WTC11 (cell line): ENCODE measurements around the gene OGDHL. TPM values are rescaled to one million over a fixed set of nuclear protein-coding genes. Genes with fewer than 3 reads are reported as not detected.

Experiments used
- ATAC-seq: fragments of 200-7000 bp; cut with Tn5 transposase; 2 replicates; pipeline ENCODE4 v1.10.0; 2021; ENCODE audit warnings: mild to moderate bottlenecking, moderate library complexity
- CTCF ChIA-PET: fragments of 300-600 bp; sonication (Branson Sonifier 250); formaldehyde crosslinking; loops from one replicate; lab custom pipeline; 2021; ENCODE audit warnings: antibody characterized with exemption; lab: Charles Lee
- POLR2A ChIA-PET: fragments of 350-600 bp; sonication (Branson Sonifier 250); formaldehyde crosslinking; loops from one replicate; lab custom pipeline; 2021; ENCODE audit warnings: antibody characterized with exemption; lab: Charles Lee
- DNase-seq: peaks from one replicate; pipeline ENCODE4 v3.0.0; 2021; ENCODE audit warnings: low spot score
- H3K27ac Mint-ChIP-seq: 2 replicates; pipeline ENCODE4 v1.8.0; 2021; ENCODE audit warnings: mixed read lengths
- H3K27me3 Mint-ChIP-seq: 2 replicates; pipeline ENCODE4 v1.8.0; 2021; ENCODE audit warnings: low read depth, mild to moderate bottlenecking, moderate library complexity, mixed read lengths
- H3K36me3 Mint-ChIP-seq: 2 replicates; pipeline ENCODE4 v1.8.0; 2021; ENCODE audit warnings: mixed read lengths
- H3K4me1 Mint-ChIP-seq: 2 replicates; pipeline ENCODE4 v1.8.0; 2022; ENCODE audit warnings: mixed read lengths
- H3K4me3 Mint-ChIP-seq: 2 replicates; pipeline ENCODE4 v1.8.0; 2021; ENCODE audit warnings: mild to moderate bottlenecking, moderate library complexity, mixed read lengths
- H3K9me3 Mint-ChIP-seq: 2 replicates; pipeline ENCODE4 v1.8.0; 2021; ENCODE audit warnings: mixed read lengths
- ATF1 ChIP-seq: sonication (generic); formaldehyde crosslinking; IDR thresholded peaks from 2 replicates; pipeline ENCODE4 v1.8.1; 2023; ENCODE audit warnings: mild to moderate bottlenecking, moderate library complexity, missing genetic modification reagents
- CBFB ChIP-seq: sonication (generic); formaldehyde crosslinking; IDR thresholded peaks from 2 replicates; pipeline ENCODE4 v1.8.1; 2022; ENCODE audit warnings: mild to moderate bottlenecking, low read depth, missing genetic modification reagents
- CREB1 ChIP-seq: sonication (generic); formaldehyde crosslinking; IDR thresholded peaks from 2 replicates; pipeline ENCODE4 v1.8.0; 2023; ENCODE audit warnings: mild to moderate bottlenecking, missing genetic modification reagents
- ETV6 ChIP-seq: sonication (generic); formaldehyde crosslinking; IDR thresholded peaks from 2 replicates; pipeline ENCODE4 v1.8.1; 2022; ENCODE audit warnings: mild to moderate bottlenecking, missing genetic modification reagents
- FOXP1 ChIP-seq: sonication (generic); formaldehyde crosslinking; IDR thresholded peaks from 2 replicates; pipeline ENCODE4 v1.8.0; 2022; ENCODE audit warnings: missing genetic modification reagents, mild to moderate bottlenecking, moderate library complexity, borderline replicate concordance
- GABPB1 ChIP-seq: sonication (generic); formaldehyde crosslinking; IDR thresholded peaks from 2 replicates; pipeline ENCODE4 v1.8.1; 2023; ENCODE audit warnings: mild to moderate bottlenecking, missing genetic modification reagents
- HMGA2 ChIP-seq: fragments of 250-450 bp; sonication (Bioruptor Pico); IDR thresholded peaks from 2 replicates; pipeline ENCODE4 v1.4.0; 2021; ENCODE audit warnings: mild to moderate bottlenecking, moderate library complexity
- IRF2 ChIP-seq: sonication (generic); formaldehyde crosslinking; IDR thresholded peaks from 2 replicates; pipeline ENCODE4 v1.8.0; 2022; ENCODE audit warnings: low read depth, missing genetic modification reagents, borderline replicate concordance
- MYBL2 ChIP-seq: sonication (generic); formaldehyde crosslinking; IDR thresholded peaks from 2 replicates; pipeline ENCODE4 v1.8.1; 2023; ENCODE audit warnings: mild to moderate bottlenecking, moderate library complexity, missing genetic modification reagents
- NFATC4 ChIP-seq: fragments of 250-450 bp; sonication (Bioruptor Pico); IDR thresholded peaks from 2 replicates; pipeline ENCODE4 v1.9.0; 2021; ENCODE audit warnings: mild to moderate bottlenecking
- NR2C2 ChIP-seq: sonication (generic); formaldehyde crosslinking; IDR thresholded peaks from 2 replicates; pipeline ENCODE4 v1.8.0; 2022; ENCODE audit warnings: mild to moderate bottlenecking, missing genetic modification reagents
- NR3C1 ChIP-seq: sonication (generic); formaldehyde crosslinking; conservative IDR thresholded peaks from 2 replicates; pipeline ENCODE4 v1.8.1; 2023; ENCODE audit warnings: low read depth, mild to moderate bottlenecking, missing genetic modification reagents
- PRRX2 ChIP-seq: fragments of 250-450 bp; sonication (Bioruptor Pico); IDR thresholded peaks from 2 replicates; pipeline ENCODE4 v1.8.0; 2021; ENCODE audit warnings: mild to moderate bottlenecking
- SOX15 ChIP-seq: fragments of 250-450 bp; sonication (Bioruptor Pico); IDR thresholded peaks from 2 replicates; pipeline ENCODE4 v1.9.0; 2021; ENCODE audit warnings: mild to moderate bottlenecking
- TCF7 ChIP-seq: sonication (generic); formaldehyde crosslinking; IDR thresholded peaks from 2 replicates; pipeline ENCODE4 v1.8.0; 2022; ENCODE audit warnings: mild to moderate bottlenecking, low read depth, missing genetic modification reagents, moderate library complexity
- TEAD1 ChIP-seq: sonication (generic); formaldehyde crosslinking; IDR thresholded peaks from 2 replicates; pipeline ENCODE4 v1.8.0; 2022; ENCODE audit warnings: mild to moderate bottlenecking, missing genetic modification reagents
- TP53 ChIP-seq: sonication (generic); formaldehyde crosslinking; IDR thresholded peaks from 2 replicates; pipeline ENCODE4 v1.8.1; 2023; ENCODE audit warnings: mild to moderate bottlenecking, missing genetic modification reagents
- ZNF232 ChIP-seq: sonication (generic); formaldehyde crosslinking; IDR thresholded peaks from 2 replicates; pipeline ENCODE4 v1.8.0; 2022; ENCODE audit warnings: mild to moderate bottlenecking, missing genetic modification reagents
- ZNF317 ChIP-seq: sonication (generic); formaldehyde crosslinking; IDR thresholded peaks from 2 replicates; pipeline ENCODE4 v1.8.1; 2023; ENCODE audit warnings: low read depth, mild to moderate bottlenecking, moderate library complexity, missing genetic modification reagents, borderline replicate concordance
- ZNF396 ChIP-seq: fragments of 250-450 bp; sonication (Bioruptor Pico); IDR thresholded peaks from 2 replicates; pipeline ENCODE4 v1.8.0; 2021; ENCODE audit warnings: mild to moderate bottlenecking, moderate library complexity, borderline replicate concordance
- total RNA-seq: library from RNA; stranded (reverse); gene quantifications from 3 replicates; pipeline ENCODE4 v1.2.3, GENCODE V29; 2021
- TF ChIP-seq, protein P1 (sequence below): sonication (generic); formaldehyde crosslinking; IDR thresholded peaks from 2 replicates; pipeline ENCODE4 v1.8.1; 2022; ENCODE audit warnings: low read depth, mild to moderate bottlenecking, moderate library complexity, missing genetic modification reagents, borderline replicate concordance
- TF ChIP-seq, protein P2 (sequence below): sonication (generic); formaldehyde crosslinking; IDR thresholded peaks from 2 replicates; pipeline ENCODE4 v1.8.0; 2022; ENCODE audit warnings: mild to moderate bottlenecking, missing genetic modification reagents
- TF ChIP-seq, protein P3 (sequence below): sonication (generic); formaldehyde crosslinking; IDR thresholded peaks from 2 replicates; pipeline ENCODE4 v1.8.0; 2022; ENCODE audit warnings: missing genetic modification reagents
- TF ChIP-seq, protein P4 (sequence below): sonication (generic); formaldehyde crosslinking; IDR thresholded peaks from 2 replicates; pipeline ENCODE4 v1.8.1; 2022; ENCODE audit warnings: missing genetic modification reagents, borderline replicate concordance
- TF ChIP-seq, protein P5 (sequence below): sonication (generic); formaldehyde crosslinking; IDR thresholded peaks from 2 replicates; pipeline ENCODE4 v1.8.0; 2023; ENCODE audit warnings: mild to moderate bottlenecking, missing genetic modification reagents
- TF ChIP-seq, protein P6 (sequence below): sonication (generic); formaldehyde crosslinking; IDR thresholded peaks from 2 replicates; pipeline ENCODE4 v1.8.0; 2022; ENCODE audit warnings: mild to moderate bottlenecking, missing genetic modification reagents

The OGDHL gene
- total RNA-seq, 1 experiment from 2014 or later = 35.1 TPM

DNA sequence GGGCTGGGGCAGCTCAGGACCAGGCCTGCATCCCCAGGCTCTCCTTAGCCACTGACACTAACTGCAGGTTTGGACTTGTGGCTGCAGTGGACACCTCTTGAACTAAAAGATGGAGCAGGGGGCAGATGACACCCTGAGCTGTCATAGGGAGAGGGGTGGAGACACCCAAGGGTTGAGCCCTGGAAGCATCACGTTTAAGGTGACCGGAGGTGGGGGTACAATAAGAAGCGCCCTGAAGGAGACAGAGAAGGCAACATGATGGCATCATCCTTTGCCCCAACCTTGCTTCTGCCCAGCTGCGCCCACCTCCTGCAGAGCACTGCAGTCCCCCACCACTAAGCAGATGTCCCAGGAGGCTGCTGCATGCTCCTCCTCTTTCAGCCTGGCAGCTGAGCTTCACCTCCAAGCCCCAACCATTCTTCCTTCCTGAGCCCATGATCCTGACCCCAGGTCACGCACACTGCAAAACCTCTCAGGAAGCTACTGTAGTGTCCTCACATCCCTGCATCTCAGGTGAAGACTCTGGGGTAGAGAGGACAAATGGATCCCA is 25.5 kb downstream of the OGDHL start:
- TF ChIP-seq ZNF232 (CRISPR knock-in tag) (no peak), FOXP1 (CRISPR knock-in tag) (no peak), NFATC4 (CRISPR knock-in tag) (no peak), TCF7 (no peak), IRF2 (no peak), ETV6 (CRISPR knock-in tag) (no peak), NR3C1 (CRISPR knock-in tag) (no peak), TEAD1 (CRISPR knock-in tag) (no peak), HMGA2 (CRISPR knock-in tag) (no peak), ZNF396 (no peak)
- TF ChIP-seq, protein P1, sequence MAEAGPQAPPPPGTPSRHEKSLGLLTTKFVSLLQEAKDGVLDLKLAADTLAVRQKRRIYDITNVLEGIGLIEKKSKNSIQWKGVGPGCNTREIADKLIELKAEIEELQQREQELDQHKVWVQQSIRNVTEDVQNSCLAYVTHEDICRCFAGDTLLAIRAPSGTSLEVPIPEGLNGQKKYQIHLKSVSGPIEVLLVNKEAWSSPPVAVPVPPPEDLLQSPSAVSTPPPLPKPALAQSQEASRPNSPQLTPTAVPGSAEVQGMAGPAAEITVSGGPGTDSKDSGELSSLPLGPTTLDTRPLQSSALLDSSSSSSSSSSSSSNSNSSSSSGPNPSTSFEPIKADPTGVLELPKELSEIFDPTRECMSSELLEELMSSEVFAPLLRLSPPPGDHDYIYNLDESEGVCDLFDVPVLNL (CRISPR knock-in tag) = no peak
- TF ChIP-seq, protein P2, sequence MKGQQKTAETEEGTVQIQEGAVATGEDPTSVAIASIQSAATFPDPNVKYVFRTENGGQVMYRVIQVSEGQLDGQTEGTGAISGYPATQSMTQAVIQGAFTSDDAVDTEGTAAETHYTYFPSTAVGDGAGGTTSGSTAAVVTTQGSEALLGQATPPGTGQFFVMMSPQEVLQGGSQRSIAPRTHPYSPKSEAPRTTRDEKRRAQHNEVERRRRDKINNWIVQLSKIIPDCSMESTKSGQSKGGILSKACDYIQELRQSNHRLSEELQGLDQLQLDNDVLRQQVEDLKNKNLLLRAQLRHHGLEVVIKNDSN (CRISPR knock-in tag) = no peak
- TF ChIP-seq, protein P3, sequence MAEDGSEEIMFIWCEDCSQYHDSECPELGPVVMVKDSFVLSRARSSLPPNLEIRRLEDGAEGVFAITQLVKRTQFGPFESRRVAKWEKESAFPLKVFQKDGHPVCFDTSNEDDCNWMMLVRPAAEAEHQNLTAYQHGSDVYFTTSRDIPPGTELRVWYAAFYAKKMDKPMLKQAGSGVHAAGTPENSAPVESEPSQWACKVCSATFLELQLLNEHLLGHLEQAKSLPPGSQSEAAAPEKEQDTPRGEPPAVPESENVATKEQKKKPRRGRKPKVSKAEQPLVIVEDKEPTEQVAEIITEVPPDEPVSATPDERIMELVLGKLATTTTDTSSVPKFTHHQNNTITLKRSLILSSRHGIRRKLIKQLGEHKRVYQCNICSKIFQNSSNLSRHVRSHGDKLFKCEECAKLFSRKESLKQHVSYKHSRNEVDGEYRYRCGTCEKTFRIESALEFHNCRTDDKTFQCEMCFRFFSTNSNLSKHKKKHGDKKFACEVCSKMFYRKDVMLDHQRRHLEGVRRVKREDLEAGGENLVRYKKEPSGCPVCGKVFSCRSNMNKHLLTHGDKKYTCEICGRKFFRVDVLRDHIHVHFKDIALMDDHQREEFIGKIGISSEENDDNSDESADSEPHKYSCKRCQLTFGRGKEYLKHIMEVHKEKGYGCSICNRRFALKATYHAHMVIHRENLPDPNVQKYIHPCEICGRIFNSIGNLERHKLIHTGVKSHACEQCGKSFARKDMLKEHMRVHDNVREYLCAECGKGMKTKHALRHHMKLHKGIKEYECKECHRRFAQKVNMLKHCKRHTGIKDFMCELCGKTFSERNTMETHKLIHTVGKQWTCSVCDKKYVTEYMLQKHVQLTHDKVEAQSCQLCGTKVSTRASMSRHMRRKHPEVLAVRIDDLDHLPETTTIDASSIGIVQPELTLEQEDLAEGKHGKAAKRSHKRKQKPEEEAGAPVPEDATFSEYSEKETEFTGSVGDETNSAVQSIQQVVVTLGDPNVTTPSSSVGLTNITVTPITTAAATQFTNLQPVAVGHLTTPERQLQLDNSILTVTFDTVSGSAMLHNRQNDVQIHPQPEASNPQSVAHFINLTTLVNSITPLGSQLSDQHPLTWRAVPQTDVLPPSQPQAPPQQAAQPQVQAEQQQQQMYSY = no peak
- no peaks in the 10 kb centered on the region for H3K4me1 Mint-ChIP-seq
- no peak overlapping the region for H3K27ac Mint-ChIP-seq
- H3K9me3 Mint-ChIP-seq = no peaks in the 10 kb centered on the region
- peaks cover 33% of the 10 kb centered on the region for H3K36me3 Mint-ChIP-seq
- H3K4me3 Mint-ChIP-seq = no peak overlapping the region
- ChIA-PET POLR2A (no interaction called here), CTCF (no interaction called here)
- H3K27me3 Mint-ChIP-seq = no peaks in the 10 kb centered on the region
- ATAC-seq (no peak), DNase-seq (no peak)

DNA sequence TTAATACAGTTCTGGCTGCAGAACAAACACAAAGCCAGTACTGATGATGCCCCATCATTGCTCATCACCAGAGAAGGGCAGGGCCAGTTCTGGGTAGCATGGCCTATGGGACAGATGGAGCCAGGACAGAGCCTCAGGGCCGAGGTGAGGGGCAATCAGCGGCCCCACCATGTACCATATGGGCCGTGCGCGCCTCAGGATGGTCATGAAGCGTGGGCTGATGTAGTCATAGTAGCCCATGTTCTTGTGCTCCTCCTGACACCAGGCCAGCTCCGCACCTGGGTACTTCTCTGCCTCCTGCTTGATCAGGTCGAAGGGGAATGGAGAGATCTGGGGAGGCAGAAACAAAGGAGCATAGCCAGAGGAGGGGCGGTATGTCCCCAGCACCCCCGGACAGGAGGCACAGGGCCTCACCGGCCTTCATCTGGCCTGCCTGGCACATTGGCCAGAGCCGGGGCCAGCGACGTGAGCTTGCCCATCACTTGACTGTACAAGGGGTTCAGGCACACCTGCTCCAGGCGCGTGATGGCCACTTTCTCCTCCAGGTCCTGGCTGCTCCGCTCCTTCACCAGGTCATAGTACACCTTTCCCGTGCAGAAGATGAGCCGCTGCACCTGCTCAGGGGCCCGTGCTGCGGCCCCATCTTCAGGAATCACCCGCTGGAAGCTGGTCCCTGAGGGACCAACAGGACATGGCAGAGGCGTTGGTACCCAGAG is 26.1 kb downstream of the OGDHL start:
- Mint-ChIP-seq H3K27ac (no peak overlapping the region), H3K27me3 (no peaks in the 10 kb centered on the region), H3K4me1 (no peaks in the 10 kb centered on the region), H3K4me3 (no peak overlapping the region), H3K36me3 (peaks cover 31% of the 10 kb centered on the region), H3K9me3 (no peaks in the 10 kb centered on the region)
- ChIA-PET POLR2A (no interaction called here), CTCF (interaction anchor here (0.7 to 1.0 kb wide), 2 partner anchors 31 to 172 kb away, joined by 3 read pairs; no protein-coding TSS in a partner anchor)
- no peak for ATAC-seq
- no peak for DNase-seq
- TF ChIP-seq, protein P4, sequence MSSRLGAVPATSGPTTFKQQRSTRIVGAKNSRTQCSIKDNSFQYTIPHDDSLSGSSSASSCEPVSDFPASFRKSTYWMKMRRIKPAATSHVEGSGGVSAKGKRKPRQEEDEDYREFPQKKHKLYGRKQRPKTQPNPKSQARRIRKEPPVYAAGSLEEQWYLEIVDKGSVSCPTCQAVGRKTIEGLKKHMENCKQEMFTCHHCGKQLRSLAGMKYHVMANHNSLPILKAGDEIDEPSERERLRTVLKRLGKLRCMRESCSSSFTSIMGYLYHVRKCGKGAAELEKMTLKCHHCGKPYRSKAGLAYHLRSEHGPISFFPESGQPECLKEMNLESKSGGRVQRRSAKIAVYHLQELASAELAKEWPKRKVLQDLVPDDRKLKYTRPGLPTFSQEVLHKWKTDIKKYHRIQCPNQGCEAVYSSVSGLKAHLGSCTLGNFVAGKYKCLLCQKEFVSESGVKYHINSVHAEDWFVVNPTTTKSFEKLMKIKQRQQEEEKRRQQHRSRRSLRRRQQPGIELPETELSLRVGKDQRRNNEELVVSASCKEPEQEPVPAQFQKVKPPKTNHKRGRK (CRISPR knock-in tag) = no peak
- TF ChIP-seq MYBL2 (CRISPR knock-in tag) (no peak), NR2C2 (no peak), CREB1 (no peak), ATF1 (CRISPR knock-in tag) (no peak), SOX15 (CRISPR knock-in tag) (no peak), TP53 (CRISPR knock-in tag) (no peak), CBFB (CRISPR knock-in tag) (no peak), GABPB1 (CRISPR knock-in tag) (no peak), PRRX2 (CRISPR knock-in tag) (no peak), ZNF317 (no peak)
- TF ChIP-seq, protein P5, sequence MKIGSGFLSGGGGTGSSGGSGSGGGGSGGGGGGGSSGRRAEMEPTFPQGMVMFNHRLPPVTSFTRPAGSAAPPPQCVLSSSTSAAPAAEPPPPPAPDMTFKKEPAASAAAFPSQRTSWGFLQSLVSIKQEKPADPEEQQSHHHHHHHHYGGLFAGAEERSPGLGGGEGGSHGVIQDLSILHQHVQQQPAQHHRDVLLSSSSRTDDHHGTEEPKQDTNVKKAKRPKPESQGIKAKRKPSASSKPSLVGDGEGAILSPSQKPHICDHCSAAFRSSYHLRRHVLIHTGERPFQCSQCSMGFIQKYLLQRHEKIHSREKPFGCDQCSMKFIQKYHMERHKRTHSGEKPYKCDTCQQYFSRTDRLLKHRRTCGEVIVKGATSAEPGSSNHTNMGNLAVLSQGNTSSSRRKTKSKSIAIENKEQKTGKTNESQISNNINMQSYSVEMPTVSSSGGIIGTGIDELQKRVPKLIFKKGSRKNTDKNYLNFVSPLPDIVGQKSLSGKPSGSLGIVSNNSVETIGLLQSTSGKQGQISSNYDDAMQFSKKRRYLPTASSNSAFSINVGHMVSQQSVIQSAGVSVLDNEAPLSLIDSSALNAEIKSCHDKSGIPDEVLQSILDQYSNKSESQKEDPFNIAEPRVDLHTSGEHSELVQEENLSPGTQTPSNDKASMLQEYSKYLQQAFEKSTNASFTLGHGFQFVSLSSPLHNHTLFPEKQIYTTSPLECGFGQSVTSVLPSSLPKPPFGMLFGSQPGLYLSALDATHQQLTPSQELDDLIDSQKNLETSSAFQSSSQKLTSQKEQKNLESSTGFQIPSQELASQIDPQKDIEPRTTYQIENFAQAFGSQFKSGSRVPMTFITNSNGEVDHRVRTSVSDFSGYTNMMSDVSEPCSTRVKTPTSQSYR (CRISPR knock-in tag) = no peak
- TF ChIP-seq, protein P6, sequence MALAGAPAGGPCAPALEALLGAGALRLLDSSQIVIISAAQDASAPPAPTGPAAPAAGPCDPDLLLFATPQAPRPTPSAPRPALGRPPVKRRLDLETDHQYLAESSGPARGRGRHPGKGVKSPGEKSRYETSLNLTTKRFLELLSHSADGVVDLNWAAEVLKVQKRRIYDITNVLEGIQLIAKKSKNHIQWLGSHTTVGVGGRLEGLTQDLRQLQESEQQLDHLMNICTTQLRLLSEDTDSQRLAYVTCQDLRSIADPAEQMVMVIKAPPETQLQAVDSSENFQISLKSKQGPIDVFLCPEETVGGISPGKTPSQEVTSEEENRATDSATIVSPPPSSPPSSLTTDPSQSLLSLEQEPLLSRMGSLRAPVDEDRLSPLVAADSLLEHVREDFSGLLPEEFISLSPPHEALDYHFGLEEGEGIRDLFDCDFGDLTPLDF (CRISPR knock-in tag) = no peak
